Mammary epithelial cell (primary cell): ENCODE data around the gene CAPN2.

Experiments
- EZH2 ChIP-seq: IDR thresholded peaks from 2 replicates; pipeline ENCODE4 v1.6.1; 2012; ENCODE audit warnings: low read length, inconsistent platforms, borderline replicate concordance
- TF ChIP-seq, protein P1 (sequence below), 2 donors: IDR thresholded peaks in 1 of 2; conservative IDR thresholded peaks in 1 of 2; 2 replicates each; pipeline ENCODE4 v1.5.1; 2011 to 2012; ENCODE audit warnings: inconsistent platforms in 2 of 2, low read length in 2 of 2, mild to moderate bottlenecking in 2 of 2, control low read depth in 1 of 2, low read depth in 1 of 2; ENCODE audit not compliant: insufficient read depth in 1 of 2; ENCODE audit errors: extremely low read depth in 1 of 2

DNA sequence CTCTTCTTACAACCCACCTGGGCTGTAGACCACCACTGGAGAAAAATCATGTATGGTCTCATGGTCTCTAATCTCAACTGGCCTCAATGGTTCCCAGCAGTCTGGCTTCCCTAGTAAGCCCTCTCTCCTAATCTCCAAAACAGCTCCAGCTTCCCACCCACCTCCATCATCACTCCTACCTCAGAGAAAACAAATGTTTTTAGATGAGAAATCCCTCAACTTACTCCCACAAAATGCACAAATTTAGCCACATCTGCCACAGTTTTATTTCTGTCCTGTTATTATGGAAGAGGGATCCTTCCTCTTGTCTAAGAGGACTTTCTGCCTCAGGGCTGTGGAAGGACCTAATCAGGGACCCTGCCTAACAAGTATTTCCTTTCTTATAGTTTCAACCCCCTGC is 101.3 kb downstream of the CAPN2 start:
- TF ChIP-seq, protein P1, sequence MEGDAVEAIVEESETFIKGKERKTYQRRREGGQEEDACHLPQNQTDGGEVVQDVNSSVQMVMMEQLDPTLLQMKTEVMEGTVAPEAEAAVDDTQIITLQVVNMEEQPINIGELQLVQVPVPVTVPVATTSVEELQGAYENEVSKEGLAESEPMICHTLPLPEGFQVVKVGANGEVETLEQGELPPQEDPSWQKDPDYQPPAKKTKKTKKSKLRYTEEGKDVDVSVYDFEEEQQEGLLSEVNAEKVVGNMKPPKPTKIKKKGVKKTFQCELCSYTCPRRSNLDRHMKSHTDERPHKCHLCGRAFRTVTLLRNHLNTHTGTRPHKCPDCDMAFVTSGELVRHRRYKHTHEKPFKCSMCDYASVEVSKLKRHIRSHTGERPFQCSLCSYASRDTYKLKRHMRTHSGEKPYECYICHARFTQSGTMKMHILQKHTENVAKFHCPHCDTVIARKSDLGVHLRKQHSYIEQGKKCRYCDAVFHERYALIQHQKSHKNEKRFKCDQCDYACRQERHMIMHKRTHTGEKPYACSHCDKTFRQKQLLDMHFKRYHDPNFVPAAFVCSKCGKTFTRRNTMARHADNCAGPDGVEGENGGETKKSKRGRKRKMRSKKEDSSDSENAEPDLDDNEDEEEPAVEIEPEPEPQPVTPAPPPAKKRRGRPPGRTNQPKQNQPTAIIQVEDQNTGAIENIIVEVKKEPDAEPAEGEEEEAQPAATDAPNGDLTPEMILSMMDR (conservative IDR thresholded peaks at IDR 0.05 in 1 of 2, IDR thresholded peaks at IDR 0.05 in 1 of 2; ENCODE audit: extremely low read depth in 1 of 2, insufficient read depth in 1 of 2, low read depth in 1 of 2, low read length in 2 of 2) = no peak
- TF ChIP-seq EZH2 = no peak
